Stomach smooth muscle (tissue), 2 donors: ENCODE data around the gene VAMP4.

Experiments
- H3K27ac ChIP-seq: one replicate; pipeline ENCODE4 v1.7.0; 2013; ENCODE audit warnings: mild to moderate bottlenecking, low read length, inconsistent platforms
- H3K27me3 ChIP-seq, 2 donors: one replicate each; pipeline ENCODE4 v1.7.0; 2013; ENCODE audit warnings: low read length in 2 of 2; ENCODE audit not compliant: insufficient read depth in 2 of 2, control insufficient read depth in 1 of 2
- H3K36me3 ChIP-seq, 2 donors: one replicate each; pipeline ENCODE4 v1.7.0; 2013; ENCODE audit warnings: low read length in 2 of 2; ENCODE audit not compliant: control insufficient read depth in 2 of 2, insufficient read depth in 2 of 2
- H3K4me1 ChIP-seq: one replicate; pipeline ENCODE4 v1.7.0; 2013; ENCODE audit warnings: low read length; ENCODE audit not compliant: control insufficient read depth, insufficient read depth
- H3K4me3 ChIP-seq, 2 donors: one replicate each; pipeline ENCODE4 v1.7.0; 2013; ENCODE audit warnings: low read length in 2 of 2
- H3K9ac ChIP-seq, 2 donors: one replicate each; pipeline ENCODE4 v1.7.0; 2013; ENCODE audit warnings: low read length in 2 of 2, mild to moderate bottlenecking in 1 of 2
- H3K9me3 ChIP-seq, 2 donors: one replicate each; pipeline ENCODE4 v1.7.0; 2013; ENCODE audit warnings: low read length in 2 of 2; ENCODE audit not compliant: control insufficient read depth in 2 of 2
- donor health status: healthy.
- donor health status: Pancreatic carcinoma.

Gene VAMP4

DNA sequence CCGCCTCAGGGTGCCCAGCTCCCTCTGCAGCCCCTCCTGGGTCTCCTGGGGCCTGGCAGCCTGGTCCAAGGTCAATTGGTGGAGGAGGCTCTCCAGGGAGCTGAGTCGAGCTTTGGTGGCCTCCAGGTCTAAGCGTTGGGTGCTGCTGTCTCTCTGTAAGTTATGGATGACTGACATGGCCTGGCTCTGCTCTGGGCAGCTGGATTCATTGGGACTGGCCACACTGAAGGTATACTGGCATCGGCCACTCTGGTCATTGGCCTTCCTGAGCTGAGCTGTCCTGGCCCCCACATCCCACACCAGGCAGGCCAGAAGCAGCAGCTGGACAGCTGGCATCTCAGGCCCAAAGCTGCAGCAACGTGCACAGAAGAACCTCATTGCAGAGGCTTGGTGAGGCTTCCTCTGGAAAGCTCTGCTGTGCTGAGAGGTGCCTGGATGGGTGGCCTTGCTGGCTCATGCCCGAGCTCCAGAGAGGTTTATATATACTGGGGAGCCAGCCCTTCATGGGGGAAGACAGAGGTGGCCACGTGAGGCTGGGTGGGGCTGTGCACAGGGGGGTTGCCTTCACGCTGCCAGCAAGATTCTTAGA is 89.5 kb downstream of the VAMP4 start, which contains the start of gene MYOC:
TSS of gene MYOC (minus strand) at position 455 of the 589 bp plus-strand sequence. CDS start at position 378, 77 bp downstream.
- Histone ChIP-seq H3K27me3 (no peaks in the 10 kb centered on the region), H3K4me3 (peak within 1 kb of the TSS in 1 of 2 donors; percentile 64), H3K9me3 (no peaks in the 10 kb centered on the region), H3K36me3 (no peaks in the 10 kb centered on the region), H3K9ac (peak within 1 kb of the TSS in 1 of 2 donors; percentile 36), H3K4me1 (peaks cover 46% of the 10 kb centered on the region), H3K27ac (peak within 1 kb of the TSS; percentile 90)
